HEK293 (cell line): ENCODE data around the gene DIP2C.

Source experiments
- BCL6B ChIP-seq: fragments of 450-650 bp; formaldehyde crosslinking; IDR thresholded peaks from 2 replicates; pipeline ENCODE4 v1.5.1; 2017; ENCODE audit warnings: missing biosample characterization, missing genetic modification characterization
- EGR2 ChIP-seq: fragments of 450-650 bp; formaldehyde crosslinking; IDR thresholded peaks from 2 replicates; pipeline ENCODE4 v1.5.1; 2016; ENCODE audit warnings: low read depth, missing biosample characterization, missing genetic modification characterization
- FEZF1 ChIP-seq: fragments of 450-650 bp; formaldehyde crosslinking; IDR thresholded peaks from 2 replicates; pipeline ENCODE4 v1.5.1; 2016; ENCODE audit warnings: missing biosample characterization, missing genetic modification characterization
- GLI2 ChIP-seq: fragments of 450-650 bp; formaldehyde crosslinking; IDR thresholded peaks from 2 replicates; pipeline ENCODE4; 2017; ENCODE audit warnings: missing biosample characterization, missing genetic modification characterization, low read depth, borderline replicate concordance
- IKZF3 ChIP-seq: fragments of 450-650 bp; IDR thresholded peaks from 2 replicates; pipeline ENCODE4 v1.5.0; 2018; ENCODE audit warnings: missing biosample characterization, mild to moderate bottlenecking, missing genetic modification characterization, moderate library complexity
- OSR2 ChIP-seq: fragments of 450-650 bp; formaldehyde crosslinking; IDR thresholded peaks from 2 replicates; pipeline ENCODE4 v1.5.1; 2016; ENCODE audit warnings: missing biosample characterization, missing genetic modification characterization
- PRDM1 ChIP-seq: fragments of 450-650 bp; formaldehyde crosslinking; IDR thresholded peaks from 2 replicates; pipeline ENCODE4; 2016; ENCODE audit warnings: missing biosample characterization, missing genetic modification characterization
- RBAK ChIP-seq: fragments of 450-650 bp; formaldehyde crosslinking; IDR thresholded peaks from 2 replicates; pipeline ENCODE4 v1.5.1; 2016; ENCODE audit warnings: missing biosample characterization, missing genetic modification characterization
- SCRT1 ChIP-seq: fragments of 450-650 bp; formaldehyde crosslinking; IDR thresholded peaks from 2 replicates; pipeline ENCODE4 v1.5.1; 2016; ENCODE audit warnings: missing biosample characterization, missing genetic modification characterization, borderline replicate concordance
- SETDB1 ChIP-seq: IDR thresholded peaks from one replicate; pipeline ENCODE4 v1.6.1; 2017; ENCODE audit warnings: mild to moderate bottlenecking, low read length, moderate library complexity, mixed read lengths; ENCODE audit not compliant: insufficient read length
- ZBTB11 ChIP-seq: fragments of 450-650 bp; formaldehyde crosslinking; conservative IDR thresholded peaks from 2 replicates; pipeline ENCODE4 v1.5.1; 2016; ENCODE audit warnings: low read depth, missing biosample characterization, missing genetic modification characterization
- ZBTB26 ChIP-seq: fragments of 450-650 bp; formaldehyde crosslinking; optimal IDR thresholded peaks from 2 replicates; pipeline ENCODE3; 2016; ENCODE audit warnings: missing biosample characterization, mild to moderate bottlenecking, missing genetic modification characterization
- ZNF112 ChIP-seq: fragments of 450-650 bp; formaldehyde crosslinking; IDR thresholded peaks from 2 replicates; pipeline ENCODE4 v1.5.0; 2017; ENCODE audit warnings: missing biosample characterization, missing genetic modification characterization
- ZNF169 ChIP-seq: fragments of 450-650 bp; formaldehyde crosslinking; IDR thresholded peaks from 2 replicates; pipeline ENCODE4 v1.5.1; 2016; ENCODE audit warnings: missing biosample characterization, missing genetic modification characterization
- ZNF221 ChIP-seq: fragments of 450-650 bp; formaldehyde crosslinking; IDR thresholded peaks from 2 replicates; pipeline ENCODE4 v1.5.1; 2017; ENCODE audit warnings: missing biosample characterization, missing genetic modification characterization, borderline replicate concordance
- ZNF292 ChIP-seq: fragments of 450-650 bp; formaldehyde crosslinking; IDR thresholded peaks from 2 replicates; pipeline ENCODE4 v1.5.1; 2016; ENCODE audit warnings: low read depth, missing biosample characterization, missing genetic modification characterization, borderline replicate concordance
- ZNF362 ChIP-seq: fragments of 450-650 bp; formaldehyde crosslinking; IDR thresholded peaks from 2 replicates; pipeline ENCODE4 v1.5.1; 2016; ENCODE audit warnings: missing biosample characterization, missing genetic modification characterization
- ZNF48 ChIP-seq: fragments of 450-650 bp; formaldehyde crosslinking; IDR thresholded peaks from 2 replicates; pipeline ENCODE4 v1.5.1; 2016; ENCODE audit warnings: missing biosample characterization, missing genetic modification characterization
- ZNF514 ChIP-seq: fragments of 450-650 bp; formaldehyde crosslinking; IDR thresholded peaks from 2 replicates; pipeline ENCODE4 v1.5.1; 2016; ENCODE audit warnings: missing biosample characterization, missing genetic modification characterization
- ZNF530 ChIP-seq: fragments of 450-650 bp; formaldehyde crosslinking; IDR thresholded peaks from 2 replicates; pipeline ENCODE4 v1.5.1; 2016; ENCODE audit warnings: low read depth, missing biosample characterization, missing genetic modification characterization
- ZNF626 ChIP-seq: fragments of 450-650 bp; sonication (Bioruptor Pico); formaldehyde crosslinking; IDR thresholded peaks from 2 replicates; pipeline ENCODE4 v1.5.1; 2018; ENCODE audit warnings: missing biosample characterization, missing genetic modification characterization, inconsistent platforms
- ZNF629 ChIP-seq: fragments of 450-650 bp; formaldehyde crosslinking; IDR thresholded peaks from 2 replicates; pipeline ENCODE4 v1.5.1; 2017; ENCODE audit warnings: missing biosample characterization, missing genetic modification characterization
- ZNF639 ChIP-seq: fragments of 450-650 bp; formaldehyde crosslinking; IDR thresholded peaks from 2 replicates; pipeline ENCODE4 v1.5.1; 2016; ENCODE audit warnings: missing biosample characterization, missing genetic modification characterization
- ZNF660 ChIP-seq: fragments of 450-650 bp; IDR thresholded peaks from 2 replicates; pipeline ENCODE4 v1.5.1; 2018; ENCODE audit warnings: missing biosample characterization, mild to moderate bottlenecking, missing genetic modification characterization
- ZNF692 ChIP-seq: fragments of 450-650 bp; formaldehyde crosslinking; IDR thresholded peaks from 2 replicates; pipeline ENCODE4 v1.5.1; 2016; ENCODE audit warnings: missing biosample characterization, missing genetic modification characterization
- ZNF785 ChIP-seq: fragments of 450-650 bp; formaldehyde crosslinking; IDR thresholded peaks from 2 replicates; pipeline ENCODE4 v1.5.1; 2016; ENCODE audit warnings: missing biosample characterization, missing genetic modification characterization
- ZNF830 ChIP-seq: fragments of 450-650 bp; IDR thresholded peaks from 2 replicates; pipeline ENCODE4 v1.5.0; 2018; ENCODE audit warnings: missing biosample characterization, missing genetic modification characterization, low read depth, mild to moderate bottlenecking, moderate library complexity
- ZSCAN16 ChIP-seq: fragments of 450-650 bp; formaldehyde crosslinking; IDR thresholded peaks from 2 replicates; pipeline ENCODE4 v1.5.1; 2016; ENCODE audit warnings: missing biosample characterization, missing genetic modification characterization
- ZSCAN4 ChIP-seq: fragments of 450-650 bp; formaldehyde crosslinking; IDR thresholded peaks from 2 replicates; pipeline ENCODE4 v1.5.1; 2017; ENCODE audit warnings: missing biosample characterization, missing genetic modification characterization

The DIP2C gene

GRCh38 chr10:511101-511848, 178.2 kb downstream of the DIP2C start (continued):
- TF ChIP-seq SCRT1 (tag by site-specific recombination) (no peak), ZNF112 (tag by site-specific recombination) (no peak), ZNF692 (tag by site-specific recombination) (no peak), ZNF48 (tag by site-specific recombination) (no peak), SETDB1 (no peak), FEZF1 (tag by site-specific recombination) (no peak), ZNF629 (tag by site-specific recombination) (peak; percentile 39; the same call in 1 of the 2 replicates), ZNF530 (tag by site-specific recombination) (no peak), ZNF514 (tag by site-specific recombination) (no peak), ZNF626 (no peak), ZNF221 (no peak), ZSCAN4 (tag by site-specific recombination) (no peak), ZNF785 (tag by site-specific recombination) (no peak), BCL6B (tag by site-specific recombination) (no peak), GLI2 (tag by site-specific recombination) (no peak), ZBTB11 (tag by site-specific recombination) (no peak), ZNF830 (tag by site-specific recombination) (no peak), ZNF639 (tag by site-specific recombination) (no peak), IKZF3 (peak; percentile 84), ZNF292 (no peak), ZNF660 (tag by site-specific recombination) (peak; percentile 81), PRDM1 (tag by site-specific recombination) (no peak), ZNF362 (tag by site-specific recombination) (no peak), OSR2 (tag by site-specific recombination) (no peak), RBAK (tag by site-specific recombination) (no peak), ZNF169 (tag by site-specific recombination) (no peak), ZSCAN16 (tag by site-specific recombination) (no peak), EGR2 (tag by site-specific recombination) (no peak), ZBTB26 (tag by site-specific recombination) (peak; percentile 15)
